ENCODE data around the gene MAPK8IP2. TPM values are rescaled to one million over a fixed set of nuclear protein-coding genes. Genes with fewer than 3 reads are reported as not detected.

Gene MAPK8IP2
- total RNA-seq, 1 experiment from 2014 or later: 3.0 TPM

GRCh38 chr22:50573491-50574382, 26.9 kb upstream of the MAPK8IP2 start:
- in situ Hi-C loops (cut with HindIII; ENCODE audit: low pct_unique_long_range_greater_than_20kb, low sequenced_read_pairs): no loop called here
- no peak for DNase-seq (ENCODE audit: low read depth)

GRCh38 chr22:50574383-50574755, 26.2 kb upstream of the MAPK8IP2 start:
- in situ Hi-C loops (cut with HindIII; ENCODE audit: low pct_unique_long_range_greater_than_20kb, low sequenced_read_pairs): no loop called here
- DNase-seq (ENCODE audit: low read depth): no peak

- no peak for DNase-seq (ENCODE audit: low read depth)
- in situ Hi-C loops (cut with HindIII; ENCODE audit: low pct_unique_long_range_greater_than_20kb, low sequenced_read_pairs): no loop called here
These were observed 25.1 kb upstream of the MAPK8IP2 start for GRCh38 chr22:50575426-50575941.

GRCh38 chr22:50576070-50576469, 24.5 kb upstream of the MAPK8IP2 start:
- in situ Hi-C loops (cut with HindIII; ENCODE audit: low pct_unique_long_range_greater_than_20kb, low sequenced_read_pairs): no loop called here
- DNase-seq (ENCODE audit: low read depth): peak; percentile 56

- no peak for DNase-seq (ENCODE audit: low read depth)
- in situ Hi-C loops (cut with HindIII; ENCODE audit: low pct_unique_long_range_greater_than_20kb, low sequenced_read_pairs): no loop called here
These were observed 23.5 kb upstream of the MAPK8IP2 start for GRCh38 chr22:50576806-50577696.

- DNase-seq (ENCODE audit: low read depth): no peak
- in situ Hi-C loops (cut with HindIII; ENCODE audit: low pct_unique_long_range_greater_than_20kb, low sequenced_read_pairs): no loop called here
These were observed 23.0 kb upstream of the MAPK8IP2 start for GRCh38 chr22:50577697-50577986.

GRCh38 chr22:50577987-50578775, 22.4 kb upstream of the MAPK8IP2 start, which contains the start of gene CPT1B:
Gene CPT1B (minus strand): TSS chr22:50578427. CDS start chr22:50577915, 512 bp downstream.
- in situ Hi-C loops (cut with HindIII; ENCODE audit: low pct_unique_long_range_greater_than_20kb, low sequenced_read_pairs): no loop called here
- DNase-seq (ENCODE audit: low read depth): no peak

GRCh38 chr22:50578776-50579310, 21.8 kb upstream of the MAPK8IP2 start:
- no peak for DNase-seq (ENCODE audit: low read depth)
- in situ Hi-C loops (cut with HindIII; ENCODE audit: low pct_unique_long_range_greater_than_20kb, low sequenced_read_pairs): no loop called here

GRCh38 chr22:50579752-50580151, 20.8 kb upstream of the MAPK8IP2 start:
- in situ Hi-C loops (cut with HindIII; ENCODE audit: low pct_unique_long_range_greater_than_20kb, low sequenced_read_pairs): no loop called here
- DNase-seq (ENCODE audit: low read depth): no peak

GRCh38 chr22:50581031-50581949, 19.3 kb upstream of the MAPK8IP2 start:
- no peak for DNase-seq (ENCODE audit: low read depth)
- in situ Hi-C loops (cut with HindIII; ENCODE audit: low pct_unique_long_range_greater_than_20kb, low sequenced_read_pairs): no loop called here

GRCh38 chr22:50581950-50582492, 18.6 kb upstream of the MAPK8IP2 start:
- no peak for DNase-seq (ENCODE audit: low read depth)
- in situ Hi-C loops (cut with HindIII; ENCODE audit: low pct_unique_long_range_greater_than_20kb, low sequenced_read_pairs): no loop called here

GRCh38 chr22:50582493-50583293, 17.9 kb upstream of the MAPK8IP2 start, which contains the start of gene CHKB:
Gene CHKB (minus strand): TSS chr22:50582849. CDS start chr22:50582781, 68 bp downstream.
- DNase-seq (ENCODE audit: low read depth): peak; percentile 99
- in situ Hi-C loops (cut with HindIII; ENCODE audit: low pct_unique_long_range_greater_than_20kb, low sequenced_read_pairs): no loop called here

- DNase-seq (ENCODE audit: low read depth): no peak
- in situ Hi-C loops (cut with HindIII; ENCODE audit: low pct_unique_long_range_greater_than_20kb, low sequenced_read_pairs): no loop called here
These were observed 17.2 kb upstream of the MAPK8IP2 start for GRCh38 chr22:50583294-50583861.

GRCh38 chr22:50584106-50585096, 16.2 kb upstream of the MAPK8IP2 start:
- DNase-seq (ENCODE audit: low read depth): no peak
- in situ Hi-C loops (cut with HindIII; ENCODE audit: low pct_unique_long_range_greater_than_20kb, low sequenced_read_pairs): no loop called here

- no peak for DNase-seq (ENCODE audit: low read depth)
- in situ Hi-C loops (cut with HindIII; ENCODE audit: low pct_unique_long_range_greater_than_20kb, low sequenced_read_pairs): no loop called here
These were observed 15.4 kb upstream of the MAPK8IP2 start for GRCh38 chr22:50585238-50585637.

Measured in Caki2 (cell line).